Testis (tissue), 2 donors: ENCODE data around the gene DMPK.

Source experiments
- POLR2A ChIP-seq: fragments of 450-650 bp; IDR thresholded peaks from one replicate; pipeline ENCODE4 v1.6.1; 2017; ENCODE audit warnings: antibody characterized with exemption, mild to moderate bottlenecking, moderate library complexity
- TF ChIP-seq, protein P1 (sequence below), 3 experiments: fragments of 450-650 bp in 2 of 3; fragments of 200-600 bp in 1 of 3; sonication (generic) in 1 of 3; IDR thresholded peaks; one replicate each; pipeline ENCODE4 v1.5.1; 2016 to 2019; ENCODE audit warnings: antibody characterized with exemption in 3 of 3, mild to moderate bottlenecking in 2 of 3, moderate library complexity in 1 of 3

DNA sequence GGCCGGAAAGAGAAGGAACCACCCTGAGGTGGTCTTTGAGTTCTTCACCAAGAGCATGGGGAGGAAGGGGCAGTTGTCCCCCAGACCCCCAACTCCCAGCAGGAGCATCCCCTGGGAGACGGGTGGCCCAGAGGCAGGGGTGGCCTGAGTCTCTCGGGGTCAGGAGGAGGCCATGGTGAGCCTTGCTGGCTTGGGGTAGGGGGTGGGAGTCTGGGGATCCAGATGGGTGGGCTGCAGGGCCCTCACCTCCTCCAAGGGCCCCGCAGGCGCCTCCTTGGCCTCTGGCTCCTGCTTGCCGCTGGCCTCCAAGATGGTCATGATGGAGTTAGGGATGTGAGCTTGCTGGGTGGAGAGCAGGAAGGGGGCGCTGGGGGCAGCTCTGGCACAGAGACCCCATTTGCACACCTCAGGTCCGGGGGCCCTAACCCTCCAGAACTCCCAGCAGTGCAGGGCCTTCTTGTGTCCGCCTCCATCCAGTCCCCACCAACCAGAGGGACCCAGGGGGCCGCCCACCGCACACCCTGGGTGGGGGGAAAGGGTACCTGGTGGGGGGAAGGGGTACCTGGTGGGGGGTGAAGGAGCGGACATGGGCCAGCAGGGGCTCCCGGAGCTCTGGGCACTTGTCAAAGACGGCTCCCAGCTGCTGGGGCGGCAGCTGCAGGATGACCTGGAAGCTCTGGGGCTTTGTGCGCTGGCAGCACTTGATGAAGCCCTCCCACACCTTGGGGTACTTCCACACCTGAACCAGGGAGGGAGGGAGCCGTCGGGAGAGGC lies 34.1 kb upstream of the DMPK start:
- TF ChIP-seq, protein P1, sequence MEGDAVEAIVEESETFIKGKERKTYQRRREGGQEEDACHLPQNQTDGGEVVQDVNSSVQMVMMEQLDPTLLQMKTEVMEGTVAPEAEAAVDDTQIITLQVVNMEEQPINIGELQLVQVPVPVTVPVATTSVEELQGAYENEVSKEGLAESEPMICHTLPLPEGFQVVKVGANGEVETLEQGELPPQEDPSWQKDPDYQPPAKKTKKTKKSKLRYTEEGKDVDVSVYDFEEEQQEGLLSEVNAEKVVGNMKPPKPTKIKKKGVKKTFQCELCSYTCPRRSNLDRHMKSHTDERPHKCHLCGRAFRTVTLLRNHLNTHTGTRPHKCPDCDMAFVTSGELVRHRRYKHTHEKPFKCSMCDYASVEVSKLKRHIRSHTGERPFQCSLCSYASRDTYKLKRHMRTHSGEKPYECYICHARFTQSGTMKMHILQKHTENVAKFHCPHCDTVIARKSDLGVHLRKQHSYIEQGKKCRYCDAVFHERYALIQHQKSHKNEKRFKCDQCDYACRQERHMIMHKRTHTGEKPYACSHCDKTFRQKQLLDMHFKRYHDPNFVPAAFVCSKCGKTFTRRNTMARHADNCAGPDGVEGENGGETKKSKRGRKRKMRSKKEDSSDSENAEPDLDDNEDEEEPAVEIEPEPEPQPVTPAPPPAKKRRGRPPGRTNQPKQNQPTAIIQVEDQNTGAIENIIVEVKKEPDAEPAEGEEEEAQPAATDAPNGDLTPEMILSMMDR (IDR thresholded peaks at IDR 0.05): no peak
- TF ChIP-seq POLR2A: no peak
